T1000 (cell line): ENCODE data around the gene ITPR3.

Experiments
- DNase-seq: peaks from one replicate; lab custom pipeline; 2025; ENCODE audit warnings: mixed read lengths; lab: John Stamatoyannopoulos, UW

The ITPR3 gene

GRCh38 chr6:33700391-33701050, 79.4 kb downstream of the ITPR3 start:
- DNase-seq = no peak

GRCh38 chr6:33702345-33702977, 81.3 kb downstream of the ITPR3 start:
- no peak for DNase-seq

- DNase-seq = no peak
These were observed 83.3 kb downstream of the ITPR3 start for GRCh38 chr6:33704215-33705066.

GRCh38 chr6:33705268-33705885, 84.3 kb downstream of the ITPR3 start:
- DNase-seq = no peak

- DNase-seq = no peak
These were observed 85.0 kb downstream of the ITPR3 start for GRCh38 chr6:33705955-33706725.

- no peak for DNase-seq
These were observed 86.6 kb downstream of the ITPR3 start for GRCh38 chr6:33707771-33708170.

- DNase-seq = no peak
These were observed 87.5 kb downstream of the ITPR3 start for GRCh38 chr6:33708516-33709204.

- DNase-seq = no peak
These were observed 88.6 kb downstream of the ITPR3 start for GRCh38 chr6:33709605-33710295.

- DNase-seq = no peak
These were observed 89.4 kb downstream of the ITPR3 start for GRCh38 chr6:33710296-33711121.

- DNase-seq = peak; percentile 96
These were observed 90.3 kb downstream of the ITPR3 start, which contains the start of gene UQCC2 for GRCh38 chr6:33711140-33712129. UQCC2 (minus strand) TSS chr6:33711700; CDS start chr6:33711686, 14 bp downstream.

GRCh38 chr6:33712914-33713313, 91.8 kb downstream of the ITPR3 start:
- no peak for DNase-seq

- DNase-seq = no peak
These were observed 92.7 kb downstream of the ITPR3 start for GRCh38 chr6:33713786-33714185.

GRCh38 chr6:33714385-33715040, 93.4 kb downstream of the ITPR3 start:
- DNase-seq = no peak

GRCh38 chr6:33716379-33716778, 95.3 kb downstream of the ITPR3 start:
- no peak for DNase-seq

GRCh38 chr6:33716890-33717632, 95.9 kb downstream of the ITPR3 start:
- DNase-seq = no peak

- DNase-seq = no peak
These were observed 96.9 kb downstream of the ITPR3 start for GRCh38 chr6:33717934-33718455.

- no peak for DNase-seq
These were observed 97.6 kb downstream of the ITPR3 start for GRCh38 chr6:33718713-33719112.
